Astrocyte (in vitro differentiated cells and primary cell): ENCODE results near the gene KCNMA1. TPM values are rescaled to one million over a fixed set of nuclear protein-coding genes. Genes with fewer than 3 reads are reported as not detected.

ENCODE experiments used
- DNase-seq: peaks from one replicate; pipeline ENCODE4 v3.0.0-alpha.2; 2010; ENCODE audit warnings: low read depth
- FAIRE-seq: peaks from 2 replicates; lab custom pipeline; 2011; peaks lifted over from hg19 to GRCh38; lab: Jason Lieb, UNC
- H2AFZ ChIP-seq: 2 replicates; pipeline ENCODE4 v1.6.0; 2012; ENCODE audit warnings: low read depth, low read length, inconsistent platforms
- H3K27ac ChIP-seq: 2 replicates; pipeline ENCODE4 v1.5.1; 2011; ENCODE audit warnings: low read depth, low read length, inconsistent platforms
- H3K27me3 ChIP-seq: 2 replicates; pipeline ENCODE4 v1.6.0; 2011; ENCODE audit warnings: low read length, inconsistent platforms; ENCODE audit not compliant: insufficient read depth
- H3K36me3 ChIP-seq: 2 replicates; pipeline ENCODE4 v1.5.1; 2011; ENCODE audit warnings: low read length, inconsistent platforms; ENCODE audit not compliant: insufficient read depth
- H3K4me1 ChIP-seq: 2 replicates; pipeline ENCODE4 v1.5.1; 2011; ENCODE audit warnings: low read length, inconsistent platforms; ENCODE audit not compliant: insufficient read depth
- H3K4me2 ChIP-seq: 2 replicates; pipeline ENCODE4 v1.6.0; 2012; ENCODE audit warnings: low read length, inconsistent platforms
- H3K4me3 ChIP-seq: 2 replicates; pipeline ENCODE4 v1.5.1; 2011; ENCODE audit warnings: low read depth, mild to moderate bottlenecking, low read length, inconsistent platforms; ENCODE audit not compliant: insufficient read depth
- H3K79me2 ChIP-seq: 2 replicates; pipeline ENCODE4 v1.6.0; 2012; ENCODE audit warnings: mild to moderate bottlenecking, low read length, inconsistent platforms; ENCODE audit not compliant: insufficient read depth
- H3K9ac ChIP-seq: 2 replicates; pipeline ENCODE4 v1.6.0; 2012; ENCODE audit warnings: mild to moderate bottlenecking, low read length, inconsistent platforms
- H3K9me3 ChIP-seq: 2 replicates; pipeline ENCODE4 v1.5.1; 2012; ENCODE audit warnings: low read depth, mild to moderate bottlenecking, low read length, inconsistent platforms; ENCODE audit not compliant: insufficient read depth
- H4K20me1 ChIP-seq: 2 replicates; pipeline ENCODE4 v1.6.0; 2012; ENCODE audit warnings: low read length, inconsistent platforms; ENCODE audit not compliant: insufficient read depth
- H3K27ac Mint-ChIP-seq: one replicate; pipeline ENCODE4 v1.8.0; 2021; ENCODE audit warnings: mild to moderate bottlenecking, mixed read lengths; ENCODE audit not compliant: unreplicated experiment
- H3K27me3 Mint-ChIP-seq: one replicate; pipeline ENCODE4 v1.8.0; 2021; ENCODE audit warnings: low read depth, mixed read lengths; ENCODE audit not compliant: unreplicated experiment
- H3K36me3 Mint-ChIP-seq: one replicate; pipeline ENCODE4 v1.8.0; 2021; ENCODE audit warnings: low read depth, mixed read lengths; ENCODE audit not compliant: unreplicated experiment
- H3K4me1 Mint-ChIP-seq: one replicate; pipeline ENCODE4 v1.8.0; 2021; ENCODE audit warnings: low read depth, mixed read lengths; ENCODE audit not compliant: unreplicated experiment
- H3K4me3 Mint-ChIP-seq: one replicate; pipeline ENCODE4 v1.8.0; 2021; ENCODE audit warnings: mild to moderate bottlenecking, moderate library complexity, mixed read lengths; ENCODE audit not compliant: unreplicated experiment
- H3K9me3 Mint-ChIP-seq: one replicate; pipeline ENCODE4 v1.8.0; 2021; ENCODE audit warnings: mild to moderate bottlenecking, mixed read lengths; ENCODE audit not compliant: unreplicated experiment
- CTCF ChIP-seq: IDR thresholded peaks from 2 replicates; pipeline ENCODE4 v1.5.1; 2011; ENCODE audit warnings: low read depth, mild to moderate bottlenecking, inconsistent platforms, low read length, moderate library complexity; ENCODE audit not compliant: insufficient read depth
- EZH2 ChIP-seq: IDR thresholded peaks from 2 replicates; pipeline ENCODE4 v1.6.1; 2012; ENCODE audit warnings: mild to moderate bottlenecking, low read length, inconsistent platforms; ENCODE audit not compliant: insufficient read depth
- total RNA-seq: library from RNA; stranded (reverse); gene quantifications from 2 replicates; pipeline ENCODE4 v1.2.1, GENCODE V29; 2021

KCNMA1 gene
- total RNA-seq, 1 donor from 2014 or later: 45.8 TPM

GRCh38 chr10:77398986-77399755 lies 238.4 kb downstream of the KCNMA1 start:
- peaks cover 23% of the 10 kb centered on the region for H3K36me3 Mint-ChIP-seq
- no peak overlapping the region for H2AFZ ChIP-seq
- H3K4me2 ChIP-seq: no peak overlapping the region
- no peaks in the 10 kb centered on the region for H3K27me3 ChIP-seq
- H3K4me1 ChIP-seq: no peaks in the 10 kb centered on the region
- H3K4me1 Mint-ChIP-seq: peaks cover 11% of the 10 kb centered on the region
- H3K9me3 ChIP-seq: no peaks in the 10 kb centered on the region
- TF ChIP-seq CTCF (no peak), EZH2 (no peak)
- H3K9me3 Mint-ChIP-seq: peaks cover 3% of the 10 kb centered on the region
- H3K27me3 Mint-ChIP-seq: no peaks in the 10 kb centered on the region
- no peak overlapping the region for H3K27ac Mint-ChIP-seq
- no peak overlapping the region for H3K9ac ChIP-seq
- no peaks in the 10 kb centered on the region for H3K36me3 ChIP-seq
- FAIRE-seq: no peak
- no peak overlapping the region for H3K27ac ChIP-seq
- DNase-seq: no peak
- no peak overlapping the region for H3K4me3 Mint-ChIP-seq
- no peak overlapping the region for H3K4me3 ChIP-seq
- no peaks in the 10 kb centered on the region for H4K20me1 ChIP-seq
- no peaks in the 10 kb centered on the region for H3K79me2 ChIP-seq

- Histone ChIP-seq H4K20me1 (no peaks in the 10 kb centered on the region), H3K27ac (no peak overlapping the region), H3K36me3 (no peaks in the 10 kb centered on the region), H3K9me3 (no peaks in the 10 kb centered on the region), H3K4me3 (no peak overlapping the region), H2AFZ (no peak overlapping the region), H3K4me2 (no peak overlapping the region), H3K79me2 (no peaks in the 10 kb centered on the region), H3K27me3 (no peaks in the 10 kb centered on the region), H3K4me1 (peaks cover 4% of the 10 kb centered on the region), H3K9ac (no peak overlapping the region)
- peaks cover 3% of the 10 kb centered on the region for H3K9me3 Mint-ChIP-seq
- peaks cover 22% of the 10 kb centered on the region for H3K36me3 Mint-ChIP-seq
- no peaks in the 10 kb centered on the region for H3K27me3 Mint-ChIP-seq
- no peak for TF ChIP-seq EZH2
- no peak for TF ChIP-seq CTCF
- FAIRE-seq: no peak
- peaks cover 10% of the 10 kb centered on the region for H3K4me1 Mint-ChIP-seq
- no peak for DNase-seq
- H3K27ac Mint-ChIP-seq: no peak overlapping the region
- H3K4me3 Mint-ChIP-seq: no peak overlapping the region
Measured at GRCh38 chr10:77398558-77398957, 239.1 kb downstream of the KCNMA1 start.

GRCh38 chr10:77397103-77397502 lies 240.5 kb downstream of the KCNMA1 start:
- Mint-ChIP-seq H3K27me3 (no peaks in the 10 kb centered on the region), H3K4me3 (no peak overlapping the region)

More at GRCh38 chr10:77397103-77397502, 240.5 kb downstream of the KCNMA1 start:
- Histone ChIP-seq H3K9me3 (no peaks in the 10 kb centered on the region), H3K4me2 (no peak overlapping the region), H3K9ac (no peak overlapping the region), H3K79me2 (no peaks in the 10 kb centered on the region), H3K36me3 (no peaks in the 10 kb centered on the region), H3K4me1 (peaks cover 18% of the 10 kb centered on the region), H3K27ac (no peak overlapping the region), H2AFZ (no peak overlapping the region), H3K4me3 (no peak overlapping the region), H4K20me1 (no peaks in the 10 kb centered on the region), H3K27me3 (no peaks in the 10 kb centered on the region)
- Mint-ChIP-seq H3K4me1 (peaks cover 19% of the 10 kb centered on the region), H3K27ac (no peak overlapping the region), H3K36me3 (peaks cover 10% of the 10 kb centered on the region), H3K9me3 (peaks cover 3% of the 10 kb centered on the region)
- FAIRE-seq (no peak), DNase-seq (no peak)
- TF ChIP-seq CTCF: no peak
- no peak for TF ChIP-seq EZH2
